SJCRH30 (cell line): ENCODE data around the gene CD300A. TPM values are rescaled to one million over a fixed set of nuclear protein-coding genes. Genes with fewer than 3 reads are reported as not detected.

ENCODE experiments used
- DNase-seq, 2 experiments: peaks; one replicate each; pipeline ENCODE4 v3.0.0-alpha.2; 2015 to 2020
- H3K27ac ChIP-seq: fragments of 250-450 bp; sonication (Bioruptor Pico); 2 replicates; pipeline ENCODE4 v1.5.1; 2020; ENCODE audit warnings: mild to moderate bottlenecking, moderate library complexity
- H3K27me3 ChIP-seq: fragments of 250-450 bp; sonication (Bioruptor Pico); 2 replicates; pipeline ENCODE4 v1.5.1; 2020; ENCODE audit warnings: mild to moderate bottlenecking, moderate library complexity
- H3K36me3 ChIP-seq: fragments of 250-450 bp; sonication (Bioruptor Pico); 2 replicates; pipeline ENCODE4 v1.5.1; 2020; ENCODE audit warnings: mild to moderate bottlenecking, moderate library complexity
- H3K4me1 ChIP-seq: fragments of 250-450 bp; sonication (Bioruptor Pico); 2 replicates; pipeline ENCODE4 v1.5.1; 2020; ENCODE audit warnings: mild to moderate bottlenecking, moderate library complexity
- H3K4me3 ChIP-seq: fragments of 250-450 bp; sonication (Bioruptor Pico); 2 replicates; pipeline ENCODE4 v1.5.1; 2020; ENCODE audit warnings: mild to moderate bottlenecking, moderate library complexity
- H3K9me3 ChIP-seq: fragments of 250-450 bp; sonication (Bioruptor Pico); replicated peaks from 2 replicates; pipeline ENCODE4 v1.5.1; 2020; ENCODE audit warnings: mild to moderate bottlenecking, moderate library complexity
- total RNA-seq: library from RNA; depleted of rRNA; stranded (reverse); fragments of >200 nt; shearing (Covaris generic); gene quantifications from 2 replicates; pipeline ENCODE4 v1.2.3, GENCODE V29; 2014; rRNA removed

Gene CD300A
- not detected in 2 replicates for total RNA-seq

- no peak within 1 kb of the TSS for H3K27ac ChIP-seq
- no peaks in the 10 kb centered on the region for H3K36me3 ChIP-seq
- H3K27me3 ChIP-seq: peaks cover 4% of the 10 kb centered on the region
- no peaks in the 10 kb centered on the region for H3K4me1 ChIP-seq
- no peaks in the 10 kb centered on the region for H3K9me3 ChIP-seq
- no peak for DNase-seq
- H3K4me3 ChIP-seq: no peak within 1 kb of the TSS
Measured at GRCh38 chr17:74466111-74466827, at the start of gene CD300A. Gene CD300A, plus strand, starts transcription at chr17:74466634. Its CDS starts 70 bp downstream, at chr17:74466704.

DNA sequence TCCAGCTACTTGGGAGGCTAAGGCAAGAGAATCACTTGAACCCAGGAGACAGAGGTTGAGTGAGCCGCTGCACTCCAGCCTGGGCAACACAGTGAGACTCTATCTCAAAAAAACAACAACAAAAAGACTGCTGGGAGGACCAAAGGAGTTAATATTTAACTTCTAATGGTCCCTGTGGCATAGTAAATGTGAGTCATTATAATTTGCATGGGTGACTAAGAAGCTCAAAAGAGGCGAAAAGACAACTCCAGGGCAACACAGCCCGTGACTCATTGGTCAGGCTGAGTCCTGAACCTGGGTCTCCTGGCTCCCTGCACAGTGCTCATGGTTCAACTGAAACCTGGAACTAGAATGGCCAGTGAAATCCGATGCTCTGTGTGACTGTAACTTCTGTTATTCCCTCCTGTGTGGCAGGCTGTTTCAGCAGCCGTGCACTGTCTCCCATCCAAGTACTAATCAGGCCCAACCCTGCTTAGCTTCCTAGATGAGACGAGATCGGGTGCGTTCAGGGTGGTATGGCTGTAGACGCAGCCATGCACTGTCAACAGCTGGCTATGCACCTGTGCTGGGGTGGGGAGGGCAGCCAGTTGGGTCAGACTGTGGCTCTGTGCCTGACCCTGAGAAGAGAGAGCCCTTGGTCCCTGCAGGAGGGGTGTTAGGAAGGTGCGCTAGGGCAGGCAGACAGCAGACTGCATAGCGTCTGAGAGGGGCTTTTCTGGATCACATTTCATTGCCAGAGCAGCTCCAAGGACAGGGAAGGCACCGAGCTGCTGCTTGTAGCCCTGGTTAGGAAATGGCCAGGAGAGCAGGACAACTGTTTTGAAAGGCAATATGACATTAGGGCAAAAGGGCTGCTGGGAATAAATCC lies 49.0 kb upstream of the CD300A start:
- Histone ChIP-seq H3K27me3 (peaks cover 6% of the 10 kb centered on the region), H3K27ac (no peak overlapping the region), H3K4me1 (no peaks in the 10 kb centered on the region), H3K9me3 (no peaks in the 10 kb centered on the region), H3K4me3 (no peak overlapping the region), H3K36me3 (no peaks in the 10 kb centered on the region)
- no peak for DNase-seq

- Histone ChIP-seq H3K27ac (no peak overlapping the region), H3K4me3 (no peak overlapping the region), H3K36me3 (no peaks in the 10 kb centered on the region), H3K4me1 (no peaks in the 10 kb centered on the region), H3K9me3 (no peaks in the 10 kb centered on the region), H3K27me3 (peaks cover 17% of the 10 kb centered on the region)
- no peak for DNase-seq
Measured at GRCh38 chr17:74419928-74420411, 46.5 kb upstream of the CD300A start.

GRCh38 chr17:74424117-74424516 lies 42.3 kb upstream of the CD300A start:
- Histone ChIP-seq H3K9me3 (no peaks in the 10 kb centered on the region), H3K36me3 (no peaks in the 10 kb centered on the region), H3K4me1 (no peaks in the 10 kb centered on the region), H3K4me3 (no peak overlapping the region), H3K27ac (no peak overlapping the region), H3K27me3 (peaks cover 20% of the 10 kb centered on the region)
- no peak for DNase-seq

- Histone ChIP-seq H3K4me3 (no peak overlapping the region), H3K27ac (no peak overlapping the region), H3K4me1 (no peaks in the 10 kb centered on the region), H3K9me3 (no peaks in the 10 kb centered on the region), H3K36me3 (no peaks in the 10 kb centered on the region), H3K27me3 (peaks cover 20% of the 10 kb centered on the region)
- DNase-seq: no peak
Measured at GRCh38 chr17:74424657-74425056, 41.8 kb upstream of the CD300A start.

DNA sequence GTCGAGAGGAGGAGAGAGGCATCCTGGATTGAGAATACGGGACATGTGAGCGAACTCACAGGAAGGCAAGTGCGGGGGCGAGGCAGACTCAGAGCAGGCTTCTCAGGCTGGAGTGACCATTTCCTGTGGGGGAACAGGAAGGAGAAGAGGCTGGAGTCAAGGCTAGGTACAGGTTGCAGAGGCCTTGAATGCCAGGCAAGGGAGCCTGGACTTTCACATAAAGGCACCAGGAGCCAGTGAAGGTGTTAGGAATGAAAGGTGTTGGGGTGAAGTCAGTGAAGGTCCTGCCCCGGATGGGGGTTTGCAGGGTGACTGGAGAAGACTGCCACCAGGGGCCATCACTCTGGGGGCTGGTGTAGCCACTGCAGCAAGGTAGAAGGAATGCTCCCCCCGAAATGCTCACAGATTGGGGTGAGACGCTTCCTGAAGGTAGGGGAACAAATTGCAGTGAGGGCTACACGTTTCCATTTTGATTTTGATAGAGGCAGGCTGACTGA lies 39.8 kb upstream of the CD300A start:
- no peak for DNase-seq
- Histone ChIP-seq H3K27me3 (peaks cover 14% of the 10 kb centered on the region; the same call in 1 of the 2 replicates), H3K4me3 (no peak overlapping the region), H3K27ac (no peak overlapping the region), H3K36me3 (no peaks in the 10 kb centered on the region), H3K4me1 (no peaks in the 10 kb centered on the region), H3K9me3 (no peaks in the 10 kb centered on the region)

DNA sequence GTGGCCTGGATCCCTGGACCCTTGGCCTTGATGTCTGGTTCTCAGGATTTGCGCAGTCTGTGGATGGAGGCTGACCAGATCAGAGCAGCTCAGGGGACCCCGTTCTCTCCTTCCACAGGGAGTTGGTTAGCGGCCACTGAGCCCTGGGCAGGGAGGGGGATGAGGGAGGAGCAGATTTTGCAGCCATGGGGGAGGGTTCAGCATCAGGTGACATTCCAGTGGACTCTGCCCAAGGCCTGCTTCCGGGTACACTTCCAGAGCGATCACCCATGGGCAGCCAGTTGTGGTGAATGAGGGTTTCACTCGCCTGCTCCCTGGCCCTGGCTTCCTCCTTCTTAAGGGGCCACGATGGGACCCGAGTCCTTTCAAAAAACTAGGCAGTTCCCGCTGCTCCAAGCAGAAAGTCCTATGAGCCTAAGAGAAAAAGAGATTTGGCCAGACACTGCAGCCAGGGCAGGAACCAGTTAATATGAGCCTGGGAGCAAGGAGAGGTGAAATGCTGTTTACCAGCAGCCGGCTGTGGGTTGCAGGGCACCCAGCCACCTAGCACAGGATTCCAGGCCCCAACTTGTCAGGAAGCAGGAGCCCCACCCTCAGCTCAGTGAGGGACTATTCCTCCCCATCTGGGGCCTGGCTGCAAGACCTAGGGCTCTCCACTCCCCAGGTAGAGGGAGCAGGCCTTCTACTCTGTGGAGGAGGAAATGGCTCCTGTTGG lies 39.2 kb upstream of the CD300A start:
- no peaks in the 10 kb centered on the region for H3K9me3 ChIP-seq
- H3K4me3 ChIP-seq: no peak overlapping the region
- no peak overlapping the region for H3K27ac ChIP-seq
- H3K4me1 ChIP-seq: no peaks in the 10 kb centered on the region
- no peaks in the 10 kb centered on the region for H3K36me3 ChIP-seq
- no peak for DNase-seq
- H3K27me3 ChIP-seq: peaks cover 14% of the 10 kb centered on the region; the same call in 1 of the 2 replicates

DNA sequence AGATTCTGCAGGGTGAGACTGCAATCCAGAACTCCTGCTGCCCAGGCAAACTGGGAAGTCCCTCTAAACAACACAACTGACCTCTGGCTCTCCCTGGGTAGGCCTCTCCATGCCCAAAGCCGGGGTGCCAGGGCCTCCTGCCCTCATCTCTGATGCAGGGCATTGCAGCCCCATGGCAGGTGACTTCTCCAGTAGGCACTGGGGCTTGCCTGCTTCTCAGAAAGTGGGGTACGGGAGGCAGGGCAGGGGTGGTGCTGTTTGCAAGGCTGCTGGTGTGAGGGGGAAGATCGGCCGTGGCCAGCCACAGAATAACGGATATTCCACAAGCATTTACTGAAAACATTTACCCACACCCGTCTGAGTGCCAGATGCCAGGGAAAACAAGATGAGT lies 38.7 kb upstream of the CD300A start:
- H3K4me3 ChIP-seq: no peak overlapping the region
- no peaks in the 10 kb centered on the region for H3K9me3 ChIP-seq
- no peaks in the 10 kb centered on the region for H3K36me3 ChIP-seq
- H3K4me1 ChIP-seq: no peaks in the 10 kb centered on the region
- no peak for DNase-seq
- H3K27me3 ChIP-seq: peaks cover 14% of the 10 kb centered on the region; the same call in 1 of the 2 replicates
- H3K27ac ChIP-seq: no peak overlapping the region

GRCh38 chr17:74429604-74430384 lies 36.6 kb upstream of the CD300A start:
- no peak for DNase-seq
- Histone ChIP-seq H3K4me3 (no peak overlapping the region), H3K4me1 (no peaks in the 10 kb centered on the region), H3K27me3 (0 out of 2 replicates have a peak, but pooled peaks cover 3% of the 10 kb centered on the region), H3K9me3 (no peaks in the 10 kb centered on the region), H3K36me3 (no peaks in the 10 kb centered on the region), H3K27ac (no peak overlapping the region)

DNA sequence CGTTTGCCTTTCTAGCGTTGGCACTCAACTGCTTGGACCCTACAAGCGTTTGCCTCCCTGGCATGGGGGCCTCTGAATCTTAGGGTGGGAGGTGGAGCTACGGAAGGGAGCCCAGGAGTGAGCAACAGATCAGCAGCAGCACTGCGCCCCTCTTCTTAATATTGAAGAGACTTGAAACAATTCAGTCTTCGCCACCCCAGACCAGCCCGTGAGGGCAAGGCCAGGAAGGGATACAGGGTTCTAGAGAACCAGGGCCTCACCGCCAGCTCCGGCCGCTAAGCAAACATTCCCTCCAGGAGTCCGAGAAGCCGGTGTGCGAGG lies 36.1 kb upstream of the CD300A start:
- Histone ChIP-seq H3K4me3 (no peak overlapping the region), H3K27ac (no peak overlapping the region), H3K27me3 (0 out of 2 replicates have a peak, but pooled peaks cover 3% of the 10 kb centered on the region), H3K9me3 (no peaks in the 10 kb centered on the region), H3K36me3 (no peaks in the 10 kb centered on the region), H3K4me1 (no peaks in the 10 kb centered on the region)
- DNase-seq: no peak

DNA sequence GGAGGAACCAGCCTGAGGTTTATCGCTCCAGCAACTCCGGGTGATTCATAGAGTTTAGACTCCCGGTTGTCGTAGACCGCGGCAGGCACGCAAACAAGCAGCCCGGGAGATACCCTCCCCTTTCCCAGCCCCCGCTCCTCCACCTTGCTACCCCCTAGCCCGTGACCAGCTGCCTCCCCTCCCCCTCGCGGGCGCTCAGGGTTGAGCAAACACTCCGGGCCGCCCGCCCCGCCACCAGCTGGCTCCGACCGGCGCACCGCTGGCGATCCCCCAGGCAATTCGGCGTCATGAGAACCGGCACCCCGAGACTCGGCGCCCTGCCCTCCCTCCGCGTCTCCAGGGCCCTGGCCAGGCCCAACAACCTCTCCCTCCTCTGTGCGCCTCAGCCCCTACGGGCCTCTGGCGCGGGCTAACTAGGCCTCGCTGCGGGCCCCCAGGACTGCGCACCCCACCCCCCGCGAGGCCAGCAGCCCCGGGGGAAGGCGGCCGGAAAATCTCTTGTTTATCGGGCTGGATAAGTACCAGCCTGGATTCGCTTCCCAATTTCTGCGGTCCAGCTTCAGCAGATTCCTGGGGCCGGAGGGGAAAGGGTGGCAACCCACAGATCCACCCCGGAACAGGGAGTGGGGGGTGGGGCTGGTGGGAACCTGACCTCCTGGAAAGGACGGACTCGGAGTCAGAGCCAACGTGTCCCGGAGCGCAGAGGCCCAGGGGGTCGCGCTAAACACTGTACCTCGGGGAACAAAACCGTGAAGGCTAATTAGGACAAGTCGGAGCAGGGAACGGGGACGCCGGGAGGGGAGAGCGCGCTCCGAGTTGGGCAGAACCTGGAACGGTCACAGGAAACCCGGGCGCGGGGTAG lies 35.5 kb upstream of the CD300A start:
- no peak for DNase-seq
- Histone ChIP-seq H3K36me3 (no peaks in the 10 kb centered on the region), H3K4me3 (no peak overlapping the region), H3K4me1 (no peaks in the 10 kb centered on the region), H3K9me3 (no peaks in the 10 kb centered on the region), H3K27me3 (0 out of 2 replicates have a peak, but pooled peaks cover 3% of the 10 kb centered on the region), H3K27ac (no peak overlapping the region)

DNA sequence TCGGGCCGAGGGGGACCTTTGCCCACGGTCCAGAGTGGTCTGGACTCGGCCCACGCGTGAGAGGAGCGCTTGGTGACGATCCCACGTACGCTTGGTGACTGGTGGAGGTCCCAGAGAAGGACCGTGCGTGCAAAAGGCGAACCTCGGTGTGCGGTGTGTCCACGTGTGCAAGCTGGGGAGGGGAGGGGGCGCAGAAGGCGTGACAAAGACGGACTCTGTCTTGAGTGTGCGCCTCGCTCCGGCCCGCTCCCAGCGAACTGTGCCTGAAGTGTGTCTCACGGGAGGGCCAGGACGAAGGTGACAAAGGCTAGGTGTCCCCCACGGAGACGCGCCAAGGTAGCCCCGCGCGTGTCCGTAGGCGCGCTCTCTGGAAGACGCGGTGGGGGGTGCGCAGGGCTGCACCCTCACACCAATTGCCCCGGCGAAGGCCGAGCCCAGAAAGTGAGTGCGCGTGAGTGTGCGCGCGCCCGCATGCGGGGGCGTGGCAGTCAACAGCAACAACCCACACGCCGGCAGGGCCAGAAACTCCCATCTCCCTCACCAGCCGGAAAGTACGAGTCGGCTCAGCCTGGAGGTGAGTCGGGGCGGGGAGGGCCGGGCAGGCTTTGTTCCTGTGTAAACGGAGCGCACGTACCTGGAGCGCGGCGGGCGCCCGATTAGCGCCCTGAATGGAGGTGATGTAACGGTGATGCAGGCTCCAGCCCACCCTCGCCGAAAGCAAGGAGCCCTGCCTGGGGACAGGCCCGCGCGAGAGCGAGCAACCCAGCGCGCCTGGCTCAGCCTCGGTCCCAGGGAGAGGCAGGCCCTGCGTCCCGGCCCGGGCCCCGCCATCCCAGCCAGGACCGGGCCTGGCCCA lies 34.6 kb upstream of the CD300A start, which contains the start of gene GPRC5C:
TSS of gene GPRC5C (plus strand) at position 521 of the 856 bp plus-strand sequence. CDS start 7,689 bp downstream, outside the sequence.
- H3K27me3 ChIP-seq: 0 out of 2 replicates have a peak, but pooled peaks cover under 1% of the 10 kb centered on the region
- H3K9me3 ChIP-seq: no peaks in the 10 kb centered on the region
- H3K27ac ChIP-seq: no peak within 1 kb of the TSS
- no peak for DNase-seq
- no peak within 1 kb of the TSS for H3K4me3 ChIP-seq
- no peaks in the 10 kb centered on the region for H3K4me1 ChIP-seq
- no peaks in the 10 kb centered on the region for H3K36me3 ChIP-seq

DNA sequence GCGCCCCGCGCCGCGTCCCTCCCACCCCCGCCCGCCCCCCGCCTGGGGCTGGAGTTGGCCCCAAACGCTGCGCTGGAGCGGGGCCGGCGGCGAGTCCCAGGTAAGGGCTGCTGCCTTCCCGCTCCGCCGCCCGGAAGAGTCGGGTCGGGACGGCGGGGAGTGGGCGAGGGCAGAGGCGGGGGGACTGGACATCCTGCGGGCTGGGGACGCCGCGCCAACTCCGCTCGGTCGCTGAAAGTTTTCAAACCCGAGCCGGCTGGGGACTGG lies 34.1 kb upstream of the CD300A start:
- Histone ChIP-seq H3K4me3 (no peak overlapping the region), H3K9me3 (peaks cover under 1% of the 10 kb centered on the region; the same call in 1 of the 2 replicates), H3K4me1 (no peaks in the 10 kb centered on the region), H3K27me3 (no peaks in the 10 kb centered on the region), H3K36me3 (no peaks in the 10 kb centered on the region), H3K27ac (no peak overlapping the region)
- no peak for DNase-seq
